ENCODE results near the gene DGKB.

Gene DGKB

DNA sequence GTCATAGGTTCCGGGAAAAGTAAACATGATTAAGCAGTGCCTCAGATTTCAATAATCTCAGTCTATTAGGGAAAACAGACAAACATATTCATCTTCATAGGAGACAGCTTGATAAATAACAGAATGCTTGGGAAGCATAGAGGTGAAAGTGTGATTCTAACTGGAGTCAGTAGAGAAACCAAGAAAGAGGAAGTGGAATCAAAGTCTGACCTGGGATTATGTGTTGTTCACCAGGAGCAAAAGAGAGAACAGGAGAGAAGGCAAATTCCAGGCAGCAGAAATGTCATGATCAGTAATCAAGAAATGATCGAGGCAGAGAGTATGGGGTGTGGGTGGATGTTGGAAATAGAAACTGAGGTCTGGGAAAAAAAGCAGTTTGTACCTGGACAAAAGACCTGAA is 43.7 kb downstream of the DGKB start:
- no peak for DNase-seq

DNA sequence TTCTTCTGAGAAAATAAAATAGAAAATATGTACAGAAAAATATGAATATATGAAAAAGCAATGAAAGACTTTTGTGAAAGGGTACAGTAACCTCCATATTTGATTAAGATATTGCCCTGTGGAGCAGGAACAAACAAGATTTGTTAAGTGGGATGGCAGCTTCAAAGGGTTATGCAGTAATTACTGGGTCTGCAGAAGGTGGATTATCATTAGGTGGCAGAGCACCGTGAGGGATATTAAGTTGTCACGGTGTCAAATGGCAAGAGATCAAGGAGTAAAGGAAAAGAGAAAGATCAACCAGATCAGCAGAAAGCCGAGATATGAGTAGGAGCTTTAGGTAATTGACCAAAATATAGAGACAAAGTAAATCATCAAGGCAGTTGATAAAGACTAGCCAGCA is 44.1 kb downstream of the DGKB start:
- DNase-seq = no peak

DNA sequence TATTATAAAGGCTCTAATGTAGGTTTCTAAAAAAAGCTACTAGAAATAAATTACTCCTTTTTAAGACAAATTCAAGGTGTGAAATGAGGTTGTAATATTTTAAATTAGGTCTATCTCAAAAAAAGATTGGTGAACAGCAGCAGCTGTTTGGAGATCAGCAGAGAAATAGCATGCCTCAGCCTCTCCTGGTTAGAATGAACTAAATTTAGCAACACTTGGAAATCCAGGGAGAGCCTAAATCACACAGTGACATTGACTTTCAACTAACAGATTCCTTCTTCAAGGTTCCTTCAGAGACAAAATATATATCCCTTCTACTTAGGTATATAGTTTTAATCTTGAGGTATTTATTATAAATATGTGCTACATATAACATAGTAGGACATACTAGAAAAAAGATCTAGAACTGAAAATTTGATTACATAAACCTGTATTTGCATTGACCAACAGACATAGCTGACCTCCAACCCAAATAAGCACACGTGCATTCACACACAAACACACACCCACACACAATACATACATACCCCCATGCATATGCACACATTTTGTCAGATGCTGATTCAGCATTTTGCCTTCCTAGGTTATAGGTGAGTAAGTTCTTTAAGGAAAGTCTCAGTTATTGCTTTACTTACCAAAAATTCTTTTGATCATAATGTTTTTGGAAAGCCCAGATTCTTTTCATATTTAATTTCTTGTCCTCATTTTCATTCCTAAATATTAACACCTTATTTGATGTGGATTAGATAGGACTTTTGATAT is 47.3 kb downstream of the DGKB start:
- no peak for DNase-seq

DNA sequence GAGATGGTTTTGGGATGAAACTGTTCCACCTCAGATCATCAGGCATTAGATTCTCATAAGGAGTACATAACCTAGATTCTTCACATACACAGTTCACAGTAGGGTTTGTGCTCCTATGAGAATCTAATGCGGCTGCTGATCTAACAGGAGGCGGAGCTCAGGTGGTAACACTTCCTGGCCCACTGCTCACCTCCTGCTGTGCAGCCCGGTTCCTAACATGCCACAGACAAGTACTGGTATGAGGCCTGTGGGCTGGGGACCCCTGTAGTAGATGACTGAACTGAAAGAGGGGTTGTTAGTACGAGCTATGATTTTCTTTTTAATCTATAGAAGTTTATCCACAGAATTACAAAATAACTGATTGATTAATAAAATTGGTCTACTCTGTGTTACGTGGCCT is 48.1 kb downstream of the DGKB start:
- DNase-seq = no peak

DNA sequence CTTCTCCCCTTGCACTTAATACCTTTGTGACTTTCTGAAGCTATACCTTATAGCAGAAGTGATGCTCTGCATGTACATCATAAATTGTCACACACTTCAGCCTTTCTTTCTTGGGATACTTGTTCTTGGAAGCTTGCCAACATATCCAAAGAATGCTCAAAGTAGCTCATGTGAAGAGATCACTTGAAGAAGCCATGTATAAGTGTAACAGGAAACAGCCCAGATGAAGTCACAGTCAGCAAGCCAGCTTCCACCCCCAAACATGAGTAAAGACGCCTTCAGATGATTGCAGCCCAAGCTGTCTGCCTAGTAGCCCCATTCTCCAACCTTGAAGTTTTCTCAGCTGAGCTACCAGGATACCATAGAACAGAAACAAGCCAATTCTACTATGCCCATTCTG is 50.9 kb downstream of the DGKB start:
- no peak for DNase-seq

DNA sequence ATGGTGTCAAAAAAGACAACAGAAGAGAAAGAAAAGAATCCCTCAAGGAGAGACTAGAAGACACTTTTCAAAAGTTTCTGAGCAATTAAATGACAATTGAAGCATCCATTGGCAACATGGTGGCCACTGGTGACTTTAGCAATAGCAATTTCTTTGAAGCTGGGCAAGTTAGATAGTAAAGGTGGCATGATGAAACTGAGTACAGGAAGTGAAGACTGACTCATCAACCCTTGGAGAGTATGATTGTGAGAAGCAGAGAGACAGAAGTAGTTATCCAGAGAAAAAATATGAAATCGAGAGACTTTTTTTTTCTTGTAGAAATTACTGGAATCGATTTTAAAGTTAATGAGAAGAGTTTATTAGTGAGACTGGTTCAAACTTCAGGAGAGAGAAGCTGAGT is 52.5 kb downstream of the DGKB start:
- no peak for DNase-seq

DNA sequence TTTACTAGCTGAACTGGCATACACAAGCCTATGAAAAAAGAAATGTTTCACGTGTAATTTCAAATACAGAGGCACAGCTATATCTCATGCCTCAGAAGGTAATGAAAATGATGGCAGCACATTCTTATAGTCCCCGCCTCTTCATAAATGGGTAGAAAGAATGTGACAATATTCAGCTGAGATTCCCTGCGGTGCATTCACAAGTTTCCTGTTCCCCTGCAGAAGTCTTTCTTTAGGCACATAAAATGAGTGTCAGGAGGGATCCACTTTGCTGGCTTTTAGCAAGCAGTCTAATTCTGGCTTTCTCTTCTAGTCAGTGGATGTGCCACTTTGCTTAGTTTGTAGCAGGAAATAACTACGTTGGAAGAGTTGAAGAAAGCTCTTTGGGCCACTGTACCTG is 56.1 kb downstream of the DGKB start:
- no peak for DNase-seq

DNA sequence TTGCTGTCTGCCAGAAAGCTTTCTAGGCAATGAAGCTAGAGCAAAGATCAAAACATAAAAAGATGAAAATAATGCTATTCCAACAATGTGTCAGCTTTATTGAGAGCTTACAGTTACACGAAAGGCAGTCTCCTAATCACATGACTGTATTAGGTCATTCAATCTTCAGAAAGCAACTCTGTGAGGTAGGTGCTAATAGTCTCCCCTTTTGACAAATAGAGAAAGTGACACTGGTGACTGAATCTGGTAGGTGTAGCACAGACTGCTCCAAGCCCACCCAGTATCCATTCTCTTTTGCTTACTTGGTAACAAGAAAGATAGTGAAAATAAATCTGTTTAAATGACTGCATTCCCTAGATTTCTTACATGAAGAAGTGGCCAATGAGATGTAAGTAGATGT is 58.8 kb downstream of the DGKB start:
- DNase-seq = no peak

DNA sequence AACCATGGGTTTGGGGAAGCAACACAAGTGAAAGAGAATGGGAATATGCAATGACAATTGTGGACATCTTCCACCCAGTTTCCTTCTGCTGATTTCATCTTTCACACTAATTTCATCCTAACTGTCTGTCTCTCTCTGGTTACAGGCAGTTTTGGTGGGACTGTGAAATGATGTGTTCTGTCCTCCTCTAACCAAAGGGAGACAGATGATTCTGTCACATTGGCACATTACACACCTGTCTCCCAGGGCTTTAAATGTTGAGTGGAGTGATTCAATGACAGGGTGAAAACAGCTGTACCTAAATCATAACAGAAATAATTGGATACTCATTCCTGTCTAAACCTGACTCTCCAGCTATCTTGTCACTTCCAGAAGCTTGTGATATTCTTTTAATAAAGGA is 60.0 kb downstream of the DGKB start:
- DNase-seq = no peak

DNA sequence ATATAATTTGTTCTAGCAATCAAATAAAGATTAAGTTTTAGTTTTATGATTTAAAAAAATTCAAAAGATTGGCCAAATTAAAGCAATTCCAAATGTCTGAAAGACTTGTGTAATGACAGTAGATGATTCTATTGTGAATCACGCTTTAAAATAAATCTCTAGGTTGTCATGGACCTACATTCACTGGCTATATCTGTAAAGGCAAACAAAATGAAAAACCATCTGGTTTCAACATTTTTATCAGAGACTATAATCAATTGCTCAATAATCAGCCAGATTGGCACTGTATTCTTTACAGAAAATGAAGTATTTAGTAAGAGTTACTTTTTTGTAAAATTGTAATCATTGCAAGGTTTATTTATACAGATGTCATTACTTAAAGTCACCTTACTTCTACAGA is 60.7 kb downstream of the DGKB start:
- DNase-seq = no peak

DNA sequence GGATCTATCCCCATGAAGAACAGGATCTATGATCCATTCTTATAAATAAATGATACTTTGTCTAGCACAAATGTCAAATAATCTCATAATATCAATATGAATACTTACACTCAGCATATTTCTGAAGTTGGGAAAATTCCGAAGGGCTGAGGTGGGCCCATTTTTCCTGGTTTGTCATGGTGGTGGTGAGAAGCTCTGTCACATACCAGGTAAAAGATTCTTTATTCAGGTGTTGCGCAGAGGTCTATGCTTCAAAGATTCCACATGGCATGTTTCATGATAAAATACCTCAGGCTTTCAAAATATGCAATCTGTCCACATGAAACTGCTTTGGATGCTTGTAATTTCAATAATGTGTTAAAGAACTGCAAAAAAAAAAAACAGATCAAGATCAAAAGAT is 61.5 kb downstream of the DGKB start:
- DNase-seq = no peak

DNA sequence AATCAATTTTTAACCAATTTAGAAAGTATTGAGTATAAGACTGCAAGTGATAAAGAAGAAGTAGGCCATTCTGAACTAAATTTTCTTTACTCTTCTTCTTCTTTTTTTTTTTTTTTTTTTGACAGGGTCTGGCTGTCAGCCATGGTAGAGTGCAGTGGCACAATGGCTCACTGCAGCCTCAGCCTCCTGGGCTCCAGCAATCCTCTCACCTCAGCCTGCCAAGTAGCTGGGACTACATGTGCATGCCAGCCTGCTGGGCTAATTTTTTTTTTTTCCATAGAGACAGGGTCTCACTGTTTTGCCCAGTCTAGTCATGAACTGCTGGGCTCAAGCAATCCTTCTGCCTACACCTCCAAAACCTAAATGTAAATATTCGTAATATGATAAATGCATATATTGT is 63.2 kb downstream of the DGKB start:
- DNase-seq = no peak

DNA sequence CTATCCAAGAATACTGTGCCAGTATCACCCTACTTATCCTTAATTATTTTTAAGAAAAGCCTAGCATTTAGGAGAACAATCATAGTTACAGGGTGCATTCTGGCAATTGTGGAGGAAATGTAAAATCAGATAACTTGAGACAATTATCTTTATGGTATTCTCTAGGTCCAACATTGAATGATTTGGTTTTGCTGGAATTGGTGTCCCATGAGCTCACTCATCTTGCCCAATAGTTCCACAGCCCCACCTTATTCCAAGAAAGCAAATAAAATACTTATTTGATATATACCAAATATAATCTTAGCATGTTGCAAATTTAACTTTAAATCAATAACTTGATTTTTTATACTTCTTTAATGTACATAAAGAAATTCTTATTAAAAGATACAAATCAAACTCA is 65.3 kb downstream of the DGKB start:
- DNase-seq = no peak

DNA sequence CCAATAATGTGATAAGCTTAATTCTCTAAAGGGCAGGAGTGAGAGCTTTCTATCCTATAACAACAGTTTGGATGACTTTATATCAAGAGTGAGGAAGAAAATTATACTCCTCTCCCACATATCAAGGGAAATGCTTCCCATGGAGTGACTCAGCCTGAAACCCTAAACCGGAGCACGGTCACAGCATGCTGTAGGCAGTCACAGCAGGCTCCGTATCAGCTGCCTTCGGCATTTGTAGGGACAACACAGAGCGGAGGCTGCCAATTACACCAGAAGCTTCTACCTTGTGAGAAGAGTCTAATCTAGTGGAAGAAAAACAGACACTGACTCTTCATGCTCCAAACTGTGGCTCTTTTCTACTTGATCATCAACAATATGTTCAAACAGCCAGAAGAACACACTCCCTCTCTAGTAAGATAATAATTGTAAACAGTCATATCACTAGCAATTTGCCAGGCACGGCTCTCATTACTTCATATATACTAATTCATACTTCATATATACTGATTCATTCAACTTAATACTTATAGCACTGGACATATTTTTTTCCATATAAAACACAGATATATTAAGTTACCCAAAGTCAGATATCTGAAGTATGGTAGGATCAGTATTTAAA is 65.9 kb downstream of the DGKB start:
- no peak for DNase-seq

DNA sequence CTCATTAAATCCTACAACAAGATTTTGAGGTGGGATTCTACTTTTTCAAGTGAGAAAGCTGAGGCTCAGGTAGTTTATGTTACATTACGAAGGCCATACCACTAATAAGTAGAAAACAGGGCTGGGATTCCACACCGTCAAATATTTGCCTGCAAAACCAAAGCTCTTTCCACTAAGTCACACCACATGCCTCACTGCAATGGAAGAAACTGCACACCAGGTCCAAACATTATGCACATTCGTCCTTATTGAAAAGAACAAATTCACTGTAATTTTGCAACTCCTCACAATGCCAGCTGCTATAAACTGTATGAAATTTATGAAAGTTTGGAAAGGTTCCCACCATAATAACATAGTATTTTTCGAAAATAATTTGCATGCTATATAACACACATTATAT is 66.5 kb downstream of the DGKB start:
- DNase-seq = no peak

DNA sequence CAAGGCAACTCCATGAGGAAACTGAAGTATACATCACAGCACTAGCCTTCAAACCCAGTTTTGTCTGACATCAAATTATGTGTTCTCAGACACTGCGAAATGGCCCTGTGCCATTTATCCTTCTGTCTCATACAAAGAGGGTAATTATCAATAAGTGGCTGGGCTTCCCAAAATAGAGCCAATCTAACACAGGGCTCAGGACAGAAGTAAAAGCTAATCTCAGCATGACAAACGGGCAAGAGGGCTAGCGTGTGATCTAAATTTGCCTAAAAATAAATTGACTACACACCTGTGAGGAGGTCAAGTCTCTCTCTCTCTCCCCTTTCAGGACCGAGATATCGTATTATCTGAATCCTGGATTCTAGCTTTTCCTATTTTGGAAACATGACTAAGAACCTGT is 67.2 kb downstream of the DGKB start:
- no peak for DNase-seq

DNA sequence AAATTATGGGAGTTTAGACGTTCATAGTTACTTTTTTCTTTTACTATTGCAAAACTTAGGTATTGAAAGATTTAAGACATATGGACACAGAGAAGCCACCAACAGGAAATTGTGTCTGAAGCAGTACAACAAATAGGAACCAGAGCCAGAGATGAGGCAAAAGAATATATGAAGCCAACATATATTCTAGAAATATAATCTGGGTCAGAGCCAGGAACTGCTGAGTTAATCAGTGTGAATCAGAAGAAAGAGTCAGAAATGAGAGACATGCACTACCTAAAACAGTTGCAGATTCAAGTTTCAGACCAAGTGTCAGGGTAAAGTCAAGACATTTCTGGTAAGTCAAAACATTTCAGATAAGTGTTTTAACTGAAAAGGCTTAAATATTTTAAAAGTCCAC is 67.7 kb downstream of the DGKB start:
- no peak for DNase-seq

DNA sequence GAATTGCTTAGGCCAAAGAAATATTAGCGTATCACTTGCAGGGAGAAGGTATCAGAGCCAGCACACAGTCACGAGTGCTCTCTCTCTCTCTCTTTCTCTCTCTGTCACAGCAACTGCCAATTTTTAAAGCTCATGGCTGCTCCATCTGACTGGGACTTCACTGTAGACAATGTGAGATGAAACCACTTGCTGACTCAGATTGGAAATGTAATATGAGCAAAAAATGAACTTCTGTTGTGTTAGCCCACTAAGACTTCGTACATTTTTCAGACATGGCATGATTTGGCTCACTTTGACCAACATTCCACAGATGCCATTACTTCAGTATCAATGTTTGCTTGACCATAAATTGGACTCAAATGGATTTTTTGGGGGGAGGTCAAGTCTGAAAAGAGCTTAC is 68.1 kb downstream of the DGKB start:
- DNase-seq = no peak

DNA sequence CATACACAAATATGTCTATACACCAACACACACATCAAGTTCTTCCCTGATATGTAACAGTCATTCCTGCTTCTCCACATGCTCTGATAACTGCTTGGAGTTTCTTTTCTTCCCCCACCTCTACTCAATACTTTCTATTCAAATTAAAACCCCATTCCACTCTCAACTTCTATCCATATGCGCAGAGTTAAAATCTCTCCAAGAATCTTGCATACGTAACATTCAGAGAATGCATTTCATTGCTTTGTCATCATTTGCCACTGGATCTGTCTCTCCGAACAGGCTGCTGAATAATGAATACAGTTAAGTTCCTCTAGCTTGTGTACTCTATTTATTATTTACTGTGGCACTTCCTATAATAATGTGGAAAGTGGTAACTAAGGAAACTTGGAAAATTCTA is 68.8 kb downstream of the DGKB start:
- no peak for DNase-seq

DNA sequence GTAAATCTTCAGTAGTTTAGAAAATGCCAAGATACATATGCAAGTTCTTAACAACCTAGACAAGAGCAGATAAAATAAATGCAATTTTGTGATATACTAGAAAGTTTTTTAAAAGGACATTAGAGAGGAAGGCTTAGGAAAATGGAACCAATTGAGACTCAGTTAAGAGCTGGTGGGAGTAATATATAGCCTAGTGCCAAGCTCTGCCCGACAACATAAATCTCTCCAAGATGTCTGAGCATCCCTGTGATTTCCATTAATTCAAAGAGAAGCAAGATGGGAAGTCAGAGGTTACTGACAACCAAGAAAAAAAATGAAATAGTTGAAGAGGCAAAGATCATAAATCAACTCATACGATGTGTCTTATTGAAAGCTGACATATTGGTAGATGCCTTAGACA is 74.5 kb downstream of the DGKB start:
- no peak for DNase-seq

DNA sequence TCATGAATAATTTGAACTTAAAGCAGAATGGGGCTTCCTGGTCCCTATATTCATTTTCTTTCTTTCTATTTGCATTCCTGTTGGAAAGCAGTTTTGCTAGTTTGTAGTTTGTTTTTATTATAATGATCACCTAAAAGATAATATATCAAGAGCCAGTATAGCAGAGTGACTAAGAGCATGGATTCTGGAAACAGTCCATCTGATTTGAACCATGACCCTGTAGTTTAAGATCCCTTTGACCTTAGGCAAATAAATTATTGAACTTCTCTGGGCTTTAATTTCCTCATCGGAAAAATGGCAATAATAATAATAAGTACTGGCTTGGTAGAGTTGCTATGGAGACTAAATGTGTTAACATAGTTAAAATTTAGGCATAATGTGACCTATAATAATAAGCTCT is 76.1 kb downstream of the DGKB start:
- DNase-seq = no peak

DNA sequence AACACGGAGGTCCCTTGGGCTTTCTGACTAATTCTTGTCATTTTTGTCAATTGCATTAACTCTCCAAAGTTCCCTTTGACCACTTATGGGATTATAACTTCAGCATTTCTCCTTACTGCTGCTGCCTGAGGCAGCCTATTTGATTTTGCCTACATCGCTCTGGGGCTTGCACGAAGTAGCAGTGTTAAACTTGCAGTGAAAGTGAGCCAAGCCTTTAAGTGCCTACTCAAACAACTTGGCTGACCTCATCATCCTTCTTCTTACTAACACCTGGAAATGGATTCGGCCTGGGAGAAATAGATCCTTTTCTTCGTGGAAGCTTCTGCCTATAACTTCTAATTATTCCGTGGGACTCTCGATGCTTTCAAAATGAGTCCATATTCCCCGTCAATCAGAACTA is 76.6 kb downstream of the DGKB start:
- no peak for DNase-seq

DNA sequence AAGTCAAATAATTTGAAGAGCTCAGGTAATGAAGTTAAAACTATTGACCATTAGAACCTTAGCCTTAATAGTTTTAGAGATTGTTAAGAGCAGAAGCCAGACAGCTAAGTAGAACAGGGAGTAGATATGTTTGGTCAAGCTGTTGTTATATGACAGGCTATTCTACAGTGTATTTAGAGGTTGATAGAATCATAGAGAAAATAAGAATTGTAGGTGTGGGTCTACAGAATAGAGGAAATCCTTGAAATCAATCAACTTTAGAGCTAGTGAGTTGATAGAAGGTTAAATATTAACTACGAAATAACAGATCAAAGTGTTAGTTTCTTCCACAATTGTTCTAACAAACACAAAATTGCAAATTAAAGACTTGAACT is 80.1 kb downstream of the DGKB start:
- no peak for DNase-seq

DNA sequence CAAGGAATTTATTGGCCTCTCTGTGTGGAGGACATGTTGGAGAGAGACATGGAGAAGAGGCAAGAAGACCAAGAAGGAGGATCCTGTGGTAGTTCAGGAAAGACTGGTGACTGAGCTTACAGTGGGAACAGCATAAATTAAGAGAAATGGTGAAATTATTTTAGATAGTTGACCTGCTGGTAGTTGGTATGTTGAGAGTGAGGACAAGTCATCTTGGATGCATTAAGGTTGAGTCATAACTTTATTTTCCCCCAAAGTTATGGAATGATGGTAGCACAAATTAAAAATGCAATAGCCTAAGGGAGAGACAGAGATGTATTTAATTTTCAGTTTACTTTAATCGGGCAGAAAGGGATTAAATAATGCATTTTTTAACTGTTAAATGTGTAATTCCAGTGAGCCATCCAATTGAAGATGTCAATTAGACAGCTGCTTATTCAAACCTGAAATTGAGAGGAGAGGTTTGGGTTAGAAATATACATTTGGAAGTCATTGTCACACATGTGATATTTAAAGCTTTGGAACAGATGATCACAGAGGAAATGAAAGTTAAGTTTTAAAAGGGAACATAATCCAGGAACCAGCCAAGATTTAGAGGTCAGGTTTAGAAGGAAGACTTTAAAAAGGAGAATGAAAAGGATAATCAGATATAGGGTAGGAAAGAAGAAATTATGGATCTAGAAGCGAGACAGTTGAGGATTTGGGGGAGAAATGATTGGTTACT is 80.6 kb downstream of the DGKB start:
- no peak for DNase-seq

DNA sequence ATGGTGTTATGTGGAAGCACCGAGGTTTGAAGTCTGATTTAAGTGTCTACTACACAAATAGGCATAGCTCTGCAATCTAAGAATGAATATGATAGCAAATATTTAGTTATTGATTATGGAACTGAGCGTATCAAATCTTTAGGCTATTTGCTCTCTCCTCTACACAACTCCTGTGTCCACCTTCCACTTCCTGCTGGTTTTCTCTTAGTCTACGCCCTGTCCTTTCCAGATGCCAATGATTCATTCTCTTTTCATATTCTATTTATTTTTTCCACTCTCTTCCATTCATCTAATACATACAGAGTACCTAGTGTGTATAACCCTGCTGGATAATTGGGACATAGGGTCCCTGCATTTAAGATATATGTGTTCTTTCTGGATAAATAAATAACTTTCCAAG is 83.7 kb downstream of the DGKB start:
- no peak for DNase-seq
